Stimulated activated CD8-positive, alpha-beta memory T cell treated with anti-CD3 and anti-CD28 coated beads, Interleukin-4, amount 100 ng/mL, for 1 hour (primary cell): ENCODE results near the gene OR52E6.

Experiments used
- DNase-seq, 2 donors: peaks; one replicate each; pipeline ENCODE4 v3.0.0-alpha.2; 2020; ENCODE audit warnings: low read depth in 2 of 2, low spot score in 1 of 2

OR52E6 gene

GRCh38 chr11:5841797-5842196, at the start of gene OR52E6:
OR52E6 (minus strand) TSS chr11:5841897; CDS start chr11:5841897, 0 bp downstream.
- DNase-seq, result no peak

DNA sequence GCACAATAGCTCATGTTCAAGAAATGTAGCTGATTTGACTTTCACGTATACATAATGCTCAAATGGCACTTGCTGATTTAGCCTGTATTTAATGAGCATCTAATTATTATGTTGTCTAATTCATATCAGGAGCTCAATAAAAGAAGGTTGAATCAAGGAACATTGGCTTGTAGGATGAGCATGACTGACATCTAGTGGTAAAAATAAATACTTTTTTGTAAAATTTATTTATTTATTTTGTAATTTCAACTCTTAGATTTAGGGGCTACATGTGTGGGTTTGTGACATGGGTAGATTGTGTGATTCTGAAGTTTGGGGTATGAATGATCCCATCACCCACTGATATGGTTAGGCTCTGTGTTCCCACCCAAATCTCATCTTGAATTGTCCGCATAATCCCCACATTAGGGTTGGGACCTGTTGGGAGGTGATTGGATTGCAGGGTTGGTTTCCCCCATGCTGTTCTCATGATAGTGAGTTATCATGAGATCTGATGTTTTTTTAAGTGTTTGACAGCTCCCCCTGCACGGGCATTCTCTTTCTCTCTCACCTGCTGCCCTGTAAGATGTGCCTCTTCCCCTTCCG, 49.6 kb upstream of the OR52E6 start:
- DNase-seq, result no peak

DNA sequence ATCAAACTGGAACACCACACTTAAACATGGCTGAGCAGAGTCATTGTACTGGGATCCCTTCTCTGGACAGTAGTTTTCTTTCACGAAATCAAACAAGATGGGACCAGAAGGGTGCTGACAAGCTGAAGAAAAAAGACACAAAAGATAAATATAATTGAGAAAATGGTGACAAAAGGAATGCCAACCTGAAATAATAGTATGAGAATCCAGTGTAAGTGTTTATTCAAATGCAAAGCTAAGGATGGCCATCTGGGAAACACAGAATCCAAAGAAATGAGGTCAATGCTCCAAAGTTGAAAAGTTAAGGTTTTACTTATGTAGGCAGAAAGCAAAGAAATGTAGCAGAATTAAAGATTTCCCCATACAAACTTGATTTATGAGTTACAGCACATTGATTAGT, 46.0 kb upstream of the OR52E6 start:
- DNase-seq, result no peak

- no peak for DNase-seq
Measured at GRCh38 chr11:5887172-5887571, 45.5 kb upstream of the OR52E6 start.

DNA sequence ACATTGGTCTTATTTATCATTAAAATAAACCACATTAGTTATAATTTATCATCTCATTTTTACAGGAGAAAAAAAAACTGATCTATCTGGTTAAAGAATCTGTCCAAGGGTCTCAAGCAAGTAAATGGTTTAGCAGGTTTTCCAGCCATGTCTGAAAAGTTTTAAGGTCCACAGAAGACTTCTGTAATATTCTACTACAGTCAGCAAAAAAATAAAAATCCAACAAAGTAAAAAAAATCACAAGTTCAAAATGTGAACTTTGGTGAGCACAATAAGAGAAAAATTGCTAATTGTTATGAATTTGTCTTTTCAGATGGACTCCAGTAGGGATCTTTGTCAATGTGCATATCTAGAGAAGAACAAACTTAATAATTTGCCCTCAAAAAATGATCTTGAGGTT, 40.1 kb upstream of the OR52E6 start:
- no peak for DNase-seq

DNA sequence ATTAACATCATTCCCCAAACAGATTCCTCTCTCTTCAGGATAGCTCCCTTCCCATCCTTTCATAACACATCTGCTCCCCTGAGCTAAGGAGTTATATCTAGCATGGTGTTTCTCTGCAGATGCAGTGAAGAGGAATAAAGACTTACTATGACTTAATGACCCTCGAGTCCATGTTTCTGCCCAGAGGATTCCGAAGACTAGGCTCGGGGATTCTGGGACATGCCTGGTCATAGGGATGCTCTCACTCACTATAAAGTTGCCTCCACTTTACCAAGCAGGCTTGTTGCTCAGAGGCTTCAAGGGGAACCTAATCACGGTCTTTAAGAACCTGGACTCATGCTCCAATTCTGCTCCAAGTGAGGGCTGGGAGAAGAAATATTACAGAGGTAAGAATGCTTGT, 38.6 kb upstream of the OR52E6 start, which contains the start of gene OR52E4:
Gene OR52E4, plus strand, starts transcription at position 301 of the 400 bp plus-strand sequence. CDS start 3,664 bp downstream, outside the sequence.
- DNase-seq, result no peak

GRCh38 chr11:5878564-5878963, 36.9 kb upstream of the OR52E6 start:
- no peak for DNase-seq

DNA sequence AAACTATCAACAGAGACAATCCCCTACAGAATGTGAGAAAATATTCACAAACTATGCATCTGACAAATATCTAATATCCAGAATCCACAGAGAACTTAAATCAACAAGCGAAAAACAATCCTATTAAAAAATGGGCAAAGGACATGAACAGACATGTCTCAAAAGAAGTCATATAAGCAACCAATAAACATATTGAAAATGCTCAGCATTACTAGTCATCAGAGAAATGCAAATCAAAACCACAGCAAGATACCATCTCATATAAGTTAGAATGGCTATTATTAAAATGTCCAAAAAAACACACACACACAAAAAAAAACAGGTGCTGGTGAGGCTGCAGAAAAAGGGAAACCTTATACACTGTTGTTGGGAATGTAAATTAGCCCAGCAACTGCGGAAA, 24.1 kb upstream of the OR52E6 start:
- DNase-seq, result no peak

DNA sequence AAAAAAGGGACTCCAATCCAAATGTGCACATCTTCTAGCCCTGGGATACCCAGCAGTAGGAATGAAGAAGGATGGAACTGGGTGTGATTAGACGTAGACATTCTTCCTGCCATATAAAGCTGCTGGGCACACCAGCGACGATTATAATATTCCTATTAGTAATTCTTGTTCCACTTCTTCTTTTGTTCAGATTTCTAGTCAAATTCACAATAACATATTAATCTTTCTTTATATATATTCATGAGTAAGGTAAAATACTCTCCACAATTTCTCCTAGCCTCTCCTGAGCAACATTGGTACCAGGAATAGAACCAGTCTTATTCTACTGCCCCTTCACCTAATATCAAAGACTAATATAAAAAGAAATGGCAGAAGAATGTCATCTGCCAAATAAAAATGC, 15.9 kb upstream of the OR52E6 start, which contains the start of gene OR52E8:
Gene OR52E8, minus strand, starts transcription at position 101 of the 400 bp plus-strand sequence. Its CDS starts 0 bp downstream, at position 101.
- no peak for DNase-seq

DNA sequence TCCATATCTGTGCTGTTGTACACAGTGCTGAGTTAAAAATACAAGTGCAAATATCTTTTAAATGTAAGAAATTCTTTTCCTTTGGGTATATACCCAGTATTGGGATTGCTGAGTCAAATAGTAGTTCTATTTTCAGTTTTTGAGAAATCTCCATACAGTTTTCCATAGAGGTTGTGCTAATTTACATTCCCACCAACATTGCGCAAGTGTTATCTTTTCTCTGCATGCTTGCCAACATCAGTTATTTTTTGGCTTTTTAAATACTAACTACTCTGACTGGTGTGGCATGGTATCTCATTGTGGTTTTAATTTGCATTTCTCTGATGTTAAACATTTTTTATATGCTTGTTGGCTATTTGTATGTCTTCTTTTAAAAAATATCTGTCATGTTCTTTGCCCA, 9.3 kb upstream of the OR52E6 start:
- DNase-seq, result no peak

DNA sequence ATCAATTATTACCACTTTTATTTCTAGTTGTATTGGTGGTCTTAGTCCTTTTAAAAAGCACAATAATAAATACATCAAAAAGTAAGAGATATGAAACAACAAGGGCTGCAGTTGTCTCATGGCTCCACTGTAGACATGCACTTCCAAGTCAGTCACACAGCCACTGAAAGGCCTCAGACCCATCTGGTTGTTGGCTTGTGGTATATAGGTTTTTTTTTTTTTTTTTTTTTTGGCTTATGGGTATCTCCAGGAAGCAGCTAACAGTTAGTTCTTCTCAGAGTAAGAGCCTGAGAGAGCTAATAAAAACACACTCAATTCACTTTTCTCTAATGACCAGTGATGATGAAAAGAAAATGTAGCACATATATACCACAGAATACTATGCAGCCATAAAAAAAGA, 6.0 kb upstream of the OR52E6 start:
- no peak for DNase-seq

GRCh38 chr11:5846701-5847100, 5.0 kb upstream of the OR52E6 start:
- no peak for DNase-seq

GRCh38 chr11:5837695-5838094, 4.0 kb downstream of the OR52E6 start:
- no peak for DNase-seq

GRCh38 chr11:5833446-5833845, 8.3 kb downstream of the OR52E6 start:
- DNase-seq, result no peak

GRCh38 chr11:5831196-5831829, 10.4 kb downstream of the OR52E6 start:
- no peak for DNase-seq

DNA sequence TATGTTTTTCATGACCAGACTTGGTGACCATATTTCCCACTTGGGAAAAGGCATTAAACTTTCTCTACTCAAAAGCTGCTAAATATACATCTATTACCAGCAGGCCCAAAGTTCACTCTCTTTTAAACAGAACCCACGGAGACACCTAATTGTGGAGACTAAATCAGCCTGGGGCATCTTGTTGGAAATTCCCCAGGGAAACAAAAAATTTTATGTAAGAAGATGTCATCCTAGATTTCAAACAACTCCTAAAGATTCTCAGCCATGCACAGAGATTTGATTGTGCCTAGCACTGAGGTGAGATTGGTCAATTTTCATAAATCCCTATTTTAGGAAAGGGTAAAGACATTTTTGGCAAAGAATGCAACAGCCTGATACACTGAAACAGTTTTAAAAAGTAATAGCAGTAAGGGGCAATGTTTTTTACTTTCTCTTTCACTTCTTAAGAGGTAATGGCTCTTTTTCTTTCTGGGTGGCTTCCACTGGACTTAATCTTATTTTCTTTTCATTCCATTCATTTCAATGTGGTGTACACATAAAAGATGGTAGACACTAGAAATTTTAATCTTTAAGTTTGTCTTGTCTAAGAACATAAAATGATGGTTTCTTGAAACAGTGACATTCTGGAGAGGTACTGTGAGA, 23.3 kb downstream of the OR52E6 start:
- no peak for DNase-seq

GRCh38 chr11:5815534-5815933, 26.2 kb downstream of the OR52E6 start:
- no peak for DNase-seq

GRCh38 chr11:5809905-5810795, 31.5 kb downstream of the OR52E6 start:
- no peak for DNase-seq

DNA sequence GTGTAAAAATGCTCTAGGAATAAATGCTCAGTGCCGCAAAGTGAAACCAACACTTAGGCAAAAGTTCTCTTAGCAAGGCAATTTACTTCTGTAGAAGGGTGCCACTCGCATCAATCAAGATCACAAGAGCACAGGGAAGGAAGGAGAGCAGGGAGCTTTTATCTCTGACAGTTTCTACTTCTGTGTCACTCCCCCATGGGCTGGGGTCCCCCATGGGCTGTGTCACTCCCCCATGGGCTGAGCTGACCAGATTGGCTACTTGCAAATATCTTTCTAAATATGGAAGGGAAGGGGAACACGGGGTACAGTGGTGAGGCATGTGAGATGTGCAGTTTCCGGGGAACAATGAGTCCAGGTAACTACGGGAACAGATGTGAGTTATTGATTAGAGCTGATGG, 32.6 kb downstream of the OR52E6 start:
- no peak for DNase-seq

GRCh38 chr11:5808500-5809121, 33.1 kb downstream of the OR52E6 start, which contains the start of gene OR52N2:
OR52N2 (plus strand) TSS chr11:5808924; CDS start chr11:5820336, 11,412 bp downstream.
- DNase-seq, result peak; percentile 28 to 41

- DNase-seq, result no peak
Measured at GRCh38 chr11:5807580-5807979, 34.1 kb downstream of the OR52E6 start.
